ENCODE data around the gene COPZ1. TPM values are rescaled to one million over a fixed set of nuclear protein-coding genes. Genes with fewer than 3 reads are reported as not detected.

The COPZ1 gene
- total and polyA plus RNA-seq, 9 of the 15 experiments (the other 6 are each of a cell fraction or from before 2014, with no cell fraction given): 137 to 487 (median 233) TPM

- TF ChIP-seq ZBTB40 (IDR thresholded peaks at IDR 0.05) (no peak), ZBTB40 (CRISPR knock-in tag; IDR thresholded peaks at IDR 0.05) (no peak), PHB (CRISPR knock-in tag; IDR thresholded peaks at IDR 0.05) (no peak), ZBTB26 (CRISPR knock-in tag; IDR thresholded peaks at IDR 0.05) (no peak), ZFX (CRISPR knock-in tag; IDR thresholded peaks at IDR 0.05) (no peak), MYC (IDR thresholded peaks at IDR 0.05; ENCODE audit: low read depth, low read length) (no peak), MYC (CRISPR knock-in tag; IDR thresholded peaks at IDR 0.05; ENCODE audit: borderline replicate concordance, low read depth) (no peak), NFXL1 (CRISPR knock-in tag; IDR thresholded peaks at IDR 0.05) (no peak), MCM7 (IDR thresholded peaks at IDR 0.05) (no peak), HMG20A (CRISPR knock-in tag; conservative IDR thresholded peaks at IDR 0.05) (no peak), CREB3 (tag; conservative IDR thresholded peaks at IDR 0.05; ENCODE audit: low read depth) (no peak), IRF2 (CRISPR knock-in tag; IDR thresholded peaks at IDR 0.05) (no peak), TARDBP (IDR thresholded peaks at IDR 0.05) (no peak), U2AF1 (optimal IDR thresholded peaks at IDR 0.05; ENCODE audit: low read depth, low read length) (no peak), ELF1 (tag; IDR thresholded peaks at IDR 0.05) (no peak), LCOR (CRISPR knock-in tag; IDR thresholded peaks at IDR 0.05) (no peak), COPS2 (conservative IDR thresholded peaks at IDR 0.05) (no peak), SMARCB1 (IDR thresholded peaks at IDR 0.05; ENCODE audit: insufficient read length, low read depth) (no peak)
- TF ChIP-seq, protein P1, sequence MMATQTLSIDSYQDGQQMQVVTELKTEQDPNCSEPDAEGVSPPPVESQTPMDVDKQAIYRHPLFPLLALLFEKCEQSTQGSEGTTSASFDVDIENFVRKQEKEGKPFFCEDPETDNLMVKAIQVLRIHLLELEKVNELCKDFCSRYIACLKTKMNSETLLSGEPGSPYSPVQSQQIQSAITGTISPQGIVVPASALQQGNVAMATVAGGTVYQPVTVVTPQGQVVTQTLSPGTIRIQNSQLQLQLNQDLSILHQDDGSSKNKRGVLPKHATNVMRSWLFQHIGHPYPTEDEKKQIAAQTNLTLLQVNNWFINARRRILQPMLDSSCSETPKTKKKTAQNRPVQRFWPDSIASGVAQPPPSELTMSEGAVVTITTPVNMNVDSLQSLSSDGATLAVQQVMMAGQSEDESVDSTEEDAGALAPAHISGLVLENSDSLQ (IDR thresholded peaks at IDR 0.05): peak; percentile 46; the same call in 1 of the 2 replicates
These were observed 27.1 kb downstream of the COPZ1 start (continued) for GRCh38 chr12:54352022-54352531.
